ENCODE data around the gene ALPK3. TPM values are rescaled to one million over a fixed set of nuclear protein-coding genes. Genes with fewer than 3 reads are reported as not detected.

ALPK3 gene
- polyA plus RNA-seq, 1 donor from 2014 or later = not detected

DNA sequence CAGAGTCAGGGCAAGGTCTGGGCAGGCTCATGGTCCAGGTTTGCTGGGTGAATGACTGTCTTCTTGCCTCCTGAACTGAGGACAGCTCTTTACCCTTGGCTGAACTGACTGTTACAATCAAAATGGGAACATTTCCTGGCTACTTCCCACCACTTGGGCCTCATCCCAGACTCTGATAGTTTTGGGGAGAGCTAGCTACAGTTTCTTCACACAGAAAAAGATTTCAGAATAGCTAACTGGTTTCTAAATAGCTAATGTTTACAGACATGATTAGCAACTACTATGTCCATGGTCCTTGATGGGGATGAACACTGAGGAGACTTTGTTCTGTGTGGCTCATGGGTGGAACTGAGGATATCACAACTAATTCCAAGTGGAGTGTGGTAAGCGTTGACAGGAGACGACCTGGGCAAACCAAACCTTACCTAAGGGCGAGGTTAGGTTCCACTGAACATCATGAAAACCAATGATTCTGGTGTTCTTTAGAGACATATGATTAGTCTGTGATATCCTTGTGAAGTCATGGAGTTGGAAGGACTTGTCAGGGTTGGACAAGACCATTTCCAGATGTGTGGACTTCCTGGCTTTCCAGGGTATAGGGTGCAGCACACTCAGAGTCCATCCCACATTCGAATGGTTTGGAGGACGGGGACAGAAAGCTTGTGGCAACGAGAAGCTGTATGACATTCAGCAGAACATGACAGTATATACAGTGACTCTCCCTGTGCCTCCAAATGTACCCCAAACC, 7.3 kb downstream of the ALPK3 start:
- H3K4me1 Mint-ChIP-seq = no peaks in the 10 kb centered on the region
- peaks cover 2% of the 10 kb centered on the region for H3K27me3 Mint-ChIP-seq
- no peak overlapping the region for H3K4me3 Mint-ChIP-seq
- no peak overlapping the region for H3K27ac Mint-ChIP-seq
- no peaks in the 10 kb centered on the region for H3K9me3 Mint-ChIP-seq
- no peaks in the 10 kb centered on the region for H3K36me3 Mint-ChIP-seq

DNA sequence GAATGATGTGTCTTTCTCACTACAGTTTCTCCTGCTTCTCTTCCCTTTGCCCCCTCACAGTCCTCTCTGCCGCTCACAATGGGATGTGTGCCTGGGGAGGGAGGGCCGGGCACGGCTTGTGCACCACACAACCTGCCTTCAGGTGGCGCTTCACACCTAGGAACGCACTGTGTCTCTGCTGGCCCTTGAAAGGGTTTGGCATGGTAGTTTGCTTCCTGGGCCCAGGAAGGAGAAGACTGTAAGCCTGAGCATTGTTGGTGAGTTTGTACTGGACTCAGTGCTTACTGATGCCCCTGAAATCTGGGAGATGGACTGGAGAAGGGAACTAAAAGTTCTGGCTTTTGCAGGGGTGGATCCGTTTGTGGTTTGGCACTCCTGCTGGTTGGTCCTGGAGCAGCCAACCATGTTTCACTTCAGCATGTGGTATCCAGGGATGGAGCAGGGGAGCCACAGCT, 9.2 kb downstream of the ALPK3 start:
- Mint-ChIP-seq H3K4me1 (no peaks in the 10 kb centered on the region), H3K9me3 (no peaks in the 10 kb centered on the region), H3K27ac (no peak overlapping the region)

DNA sequence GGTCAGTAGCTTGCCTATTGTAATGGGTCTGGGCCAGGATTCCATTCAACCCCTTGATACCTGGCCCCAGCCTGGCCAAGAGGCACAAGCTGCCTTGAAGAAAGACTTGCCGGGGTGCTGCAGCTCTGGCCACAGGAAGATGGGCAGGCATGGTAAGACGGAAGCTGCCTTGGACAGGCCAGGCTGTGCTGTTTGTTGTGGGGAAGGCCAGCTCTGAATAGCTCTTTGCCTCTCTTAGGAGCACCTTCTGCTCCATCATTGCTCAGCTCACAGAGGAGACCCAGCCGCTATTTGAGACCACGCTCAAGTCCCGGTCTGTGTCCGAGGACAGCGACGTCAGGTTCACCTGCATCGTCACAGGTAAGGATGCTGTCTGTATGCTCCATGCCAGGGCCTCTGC, 10.1 kb downstream of the ALPK3 start:
- Mint-ChIP-seq H3K27ac (no peak overlapping the region), H3K9me3 (no peaks in the 10 kb centered on the region), H3K4me1 (no peaks in the 10 kb centered on the region), H3K27me3 (peaks cover 2% of the 10 kb centered on the region), H3K36me3 (no peaks in the 10 kb centered on the region), H3K4me3 (no peak overlapping the region)

More for the DNA sequence above, 9.2 kb downstream of the ALPK3 start:
- H3K36me3 Mint-ChIP-seq = no peaks in the 10 kb centered on the region
- H3K4me3 Mint-ChIP-seq = no peak overlapping the region
- H3K27me3 Mint-ChIP-seq = peaks cover 2% of the 10 kb centered on the region

DNA sequence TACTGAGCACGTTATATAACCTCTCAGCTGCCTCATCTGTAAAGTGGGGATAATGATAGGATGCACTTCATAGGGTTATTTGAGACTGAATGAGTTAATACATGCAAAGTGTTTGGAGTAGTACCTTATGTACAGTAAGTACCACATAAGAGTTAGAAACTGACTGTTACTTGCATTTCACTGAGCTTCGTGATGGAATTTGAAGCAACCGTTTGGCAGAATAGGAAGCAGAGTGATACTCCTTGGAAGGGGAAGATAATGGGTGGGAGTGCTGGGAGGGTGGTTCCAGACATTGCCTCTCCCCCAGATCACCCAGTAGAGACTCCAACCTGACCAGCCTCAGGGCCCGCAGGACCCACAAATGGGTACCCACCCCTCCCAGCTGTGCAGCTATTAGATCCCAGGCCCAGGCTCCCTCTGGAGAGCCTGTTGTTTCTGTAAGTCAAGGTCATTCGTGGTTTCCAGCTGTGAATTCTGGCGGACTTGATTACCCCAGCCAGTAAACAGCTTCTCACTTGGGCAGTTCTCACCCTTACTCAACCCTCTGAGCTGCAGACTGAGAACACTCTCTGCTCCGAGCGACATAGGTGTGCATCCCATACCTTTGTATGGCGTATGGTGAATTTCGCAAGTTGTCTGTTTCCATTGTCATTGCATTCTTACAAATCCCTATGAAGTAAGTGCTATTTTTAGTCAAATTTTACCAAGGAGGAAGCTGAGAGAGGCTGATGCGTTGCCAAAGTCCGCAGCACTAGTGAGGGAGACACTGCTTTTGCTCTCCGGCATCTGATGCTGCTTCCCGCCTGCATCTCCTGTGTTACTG, 11.1 kb downstream of the ALPK3 start:
- peak overlapping the region in 1 of 4 donors; percentile 25 for H3K4me3 Mint-ChIP-seq

DNA sequence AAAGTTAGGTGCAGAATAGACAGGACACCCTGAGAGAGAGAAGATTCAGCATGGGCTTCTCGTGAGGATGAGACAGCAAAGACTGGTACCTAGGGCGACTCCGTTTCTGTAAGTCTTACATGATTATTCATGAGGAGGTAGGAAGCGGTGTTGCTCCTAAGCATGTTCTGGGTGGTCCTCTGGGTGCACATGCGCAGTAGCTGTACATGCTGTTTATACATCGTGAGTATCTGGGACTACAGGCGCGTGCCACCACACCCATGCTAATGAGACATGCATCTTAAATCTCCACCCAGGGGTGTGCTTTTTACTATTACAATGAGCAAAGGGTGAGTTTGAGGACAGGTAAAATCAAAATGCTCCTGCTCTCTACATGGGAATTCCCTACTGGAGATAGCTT, 12.3 kb downstream of the ALPK3 start:
- H3K9me3 Mint-ChIP-seq = no peaks in the 10 kb centered on the region
- H3K27me3 Mint-ChIP-seq = peaks cover 6% of the 10 kb centered on the region
- no peaks in the 10 kb centered on the region for H3K36me3 Mint-ChIP-seq
- no peaks in the 10 kb centered on the region for H3K4me1 Mint-ChIP-seq
- H3K27ac Mint-ChIP-seq = no peak overlapping the region
- no peak overlapping the region for H3K4me3 Mint-ChIP-seq

More for the DNA sequence above, 11.1 kb downstream of the ALPK3 start:
- no peaks in the 10 kb centered on the region for H3K4me1 Mint-ChIP-seq
- peaks cover 2% of the 10 kb centered on the region for H3K27me3 Mint-ChIP-seq
- no peak overlapping the region for H3K27ac Mint-ChIP-seq
- no peaks in the 10 kb centered on the region for H3K9me3 Mint-ChIP-seq
- no peaks in the 10 kb centered on the region for H3K36me3 Mint-ChIP-seq

DNA sequence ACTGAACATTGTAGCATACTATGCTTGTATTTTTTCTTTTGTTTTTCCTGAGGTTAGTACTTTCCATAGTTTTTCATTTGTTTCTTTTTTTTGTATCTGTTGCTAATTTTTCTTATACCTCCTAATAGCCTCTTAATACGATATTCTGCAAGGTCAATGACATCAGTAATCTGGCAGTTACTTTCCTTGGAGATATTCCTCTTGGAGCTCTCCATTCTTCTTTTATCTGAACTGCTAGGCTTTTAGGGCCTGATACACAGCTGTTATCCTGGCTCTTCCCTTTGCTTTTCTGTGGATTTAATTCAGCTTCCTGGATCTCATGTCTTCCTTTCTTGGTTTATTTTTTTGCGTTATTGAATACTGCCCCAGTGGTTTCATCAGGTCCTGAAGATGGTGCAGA, 12.9 kb downstream of the ALPK3 start:
- Mint-ChIP-seq H3K4me3 (no peak overlapping the region), H3K27me3 (peaks cover 6% of the 10 kb centered on the region), H3K27ac (no peak overlapping the region), H3K36me3 (no peaks in the 10 kb centered on the region), H3K4me1 (no peaks in the 10 kb centered on the region), H3K9me3 (no peaks in the 10 kb centered on the region)

DNA sequence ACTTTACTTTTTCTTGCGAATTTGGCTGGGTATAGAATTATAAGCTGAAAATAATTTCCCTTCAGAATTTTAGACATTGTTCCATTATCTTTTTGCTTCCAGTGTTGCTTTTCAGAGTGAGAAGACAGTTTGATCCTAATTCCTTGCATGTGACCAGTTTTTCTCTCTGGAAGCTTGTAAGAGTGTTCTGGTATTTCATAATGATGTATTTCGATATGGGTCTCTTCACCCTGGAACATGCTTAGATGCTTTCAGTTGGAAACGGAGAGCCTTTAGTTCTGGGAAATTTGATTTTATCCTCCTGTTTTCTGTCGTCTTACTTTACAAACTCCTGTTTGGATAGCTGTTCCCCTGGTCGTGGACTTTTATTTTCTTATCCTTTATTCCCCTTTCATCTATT, 13.9 kb downstream of the ALPK3 start:
- Mint-ChIP-seq H3K4me3 (no peak overlapping the region), H3K9me3 (no peaks in the 10 kb centered on the region), H3K27ac (peak overlapping the region in 1 of 3 donors; percentile 51), H3K4me1 (no peaks in the 10 kb centered on the region), H3K27me3 (peaks cover 10% of the 10 kb centered on the region), H3K36me3 (peaks cover 2% of the 10 kb centered on the region)

DNA sequence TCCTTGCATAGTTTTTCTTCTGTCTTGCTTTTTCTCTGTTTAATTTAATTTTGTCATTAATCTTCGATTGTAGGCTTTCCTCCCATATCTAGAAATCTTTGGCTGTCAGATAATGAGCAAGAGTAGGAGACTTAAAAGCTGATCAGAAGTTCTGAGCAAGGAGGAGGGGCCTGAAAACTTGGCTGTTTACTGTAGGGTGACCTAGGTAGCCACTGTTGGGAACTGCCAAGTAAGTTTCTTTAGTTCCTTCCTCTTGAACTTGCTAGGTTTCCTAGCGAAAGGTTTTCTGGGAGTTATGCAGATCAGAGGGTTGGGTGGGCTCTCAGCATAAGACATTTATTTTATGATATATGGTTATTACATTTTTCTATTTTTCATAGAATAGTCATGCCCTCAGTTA, 14.5 kb downstream of the ALPK3 start:
- Mint-ChIP-seq H3K9me3 (no peaks in the 10 kb centered on the region), H3K4me1 (no peaks in the 10 kb centered on the region), H3K27ac (peak overlapping the region in 1 of 3 donors; percentile 51), H3K27me3 (peaks cover 13% of the 10 kb centered on the region), H3K36me3 (peaks cover 2% of the 10 kb centered on the region), H3K4me3 (no peak overlapping the region)

DNA sequence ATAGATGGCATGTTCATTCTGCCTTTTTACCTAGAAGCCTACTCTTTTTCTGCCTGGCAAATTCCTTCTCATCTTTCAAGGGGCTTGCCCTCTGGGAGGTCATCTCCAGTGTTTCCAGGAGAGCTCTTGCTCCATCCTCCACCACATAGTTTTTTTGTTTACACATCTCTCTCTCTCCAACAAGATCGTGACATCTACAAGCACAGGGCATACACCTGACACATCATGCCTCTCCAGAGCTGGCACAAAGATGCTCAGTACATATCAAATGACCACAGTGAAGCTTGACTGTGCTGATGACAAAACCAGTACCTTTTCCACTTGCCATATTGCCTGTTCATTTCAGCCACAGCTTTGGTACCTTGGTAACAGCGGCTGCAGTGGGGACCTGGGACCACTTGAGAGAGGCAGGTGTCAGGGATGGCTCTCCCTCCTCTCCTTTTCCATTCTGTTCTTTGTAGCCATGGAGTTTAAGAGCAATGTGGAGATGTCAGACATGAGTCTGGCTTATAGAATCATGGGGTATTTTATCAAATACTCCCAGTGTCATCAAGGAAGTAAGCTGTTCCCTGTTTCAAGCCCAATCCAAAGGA, 15.4 kb downstream of the ALPK3 start:
- Mint-ChIP-seq H3K27me3 (peaks cover 15% of the 10 kb centered on the region), H3K9me3 (no peaks in the 10 kb centered on the region), H3K4me3 (no peak overlapping the region), H3K36me3 (peaks cover 2% of the 10 kb centered on the region), H3K27ac (no peak overlapping the region), H3K4me1 (no peaks in the 10 kb centered on the region)

DNA sequence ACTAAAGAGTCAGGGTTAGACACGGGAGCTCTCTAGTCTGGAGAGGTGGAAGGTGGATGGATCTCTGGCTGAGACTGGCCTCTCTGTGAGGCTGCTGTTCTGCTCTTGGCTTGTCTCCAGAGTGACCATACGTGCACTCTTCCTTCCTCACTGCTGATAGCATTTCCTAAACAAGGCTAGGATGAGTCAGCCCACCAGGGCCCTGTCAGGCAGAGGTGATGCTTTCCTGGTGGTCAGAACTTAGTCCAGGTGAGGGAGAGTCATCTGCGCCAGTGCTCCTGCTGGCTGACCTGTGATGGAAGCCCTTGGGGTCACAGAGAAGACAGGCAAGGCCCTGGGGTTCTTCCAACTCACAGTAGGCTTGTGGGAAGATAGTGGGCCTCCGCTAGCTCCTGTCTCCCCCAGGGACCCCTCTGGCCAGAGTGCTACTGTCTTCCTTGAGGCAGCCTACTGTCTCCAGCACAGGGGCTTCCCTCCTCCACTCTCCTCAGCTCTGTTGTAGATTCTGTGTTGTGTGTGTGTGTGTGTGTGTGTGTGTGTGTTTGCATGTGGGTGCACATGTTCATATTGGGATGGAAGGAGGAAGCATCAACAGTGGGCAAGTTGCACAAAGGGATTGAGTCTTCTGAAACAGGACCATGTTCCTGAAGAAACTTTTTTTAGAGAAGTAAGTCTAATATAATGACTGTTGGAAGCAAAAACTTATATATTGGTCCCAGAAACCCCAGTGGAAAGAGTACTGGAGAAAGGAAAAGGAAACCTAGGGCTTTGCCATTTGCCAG, 16.5 kb downstream of the ALPK3 start:
- Mint-ChIP-seq H3K27ac (no peak overlapping the region), H3K4me1 (no peaks in the 10 kb centered on the region), H3K9me3 (no peaks in the 10 kb centered on the region), H3K36me3 (peaks cover 2% of the 10 kb centered on the region), H3K4me3 (no peak overlapping the region), H3K27me3 (peaks cover 18% of the 10 kb centered on the region)

DNA sequence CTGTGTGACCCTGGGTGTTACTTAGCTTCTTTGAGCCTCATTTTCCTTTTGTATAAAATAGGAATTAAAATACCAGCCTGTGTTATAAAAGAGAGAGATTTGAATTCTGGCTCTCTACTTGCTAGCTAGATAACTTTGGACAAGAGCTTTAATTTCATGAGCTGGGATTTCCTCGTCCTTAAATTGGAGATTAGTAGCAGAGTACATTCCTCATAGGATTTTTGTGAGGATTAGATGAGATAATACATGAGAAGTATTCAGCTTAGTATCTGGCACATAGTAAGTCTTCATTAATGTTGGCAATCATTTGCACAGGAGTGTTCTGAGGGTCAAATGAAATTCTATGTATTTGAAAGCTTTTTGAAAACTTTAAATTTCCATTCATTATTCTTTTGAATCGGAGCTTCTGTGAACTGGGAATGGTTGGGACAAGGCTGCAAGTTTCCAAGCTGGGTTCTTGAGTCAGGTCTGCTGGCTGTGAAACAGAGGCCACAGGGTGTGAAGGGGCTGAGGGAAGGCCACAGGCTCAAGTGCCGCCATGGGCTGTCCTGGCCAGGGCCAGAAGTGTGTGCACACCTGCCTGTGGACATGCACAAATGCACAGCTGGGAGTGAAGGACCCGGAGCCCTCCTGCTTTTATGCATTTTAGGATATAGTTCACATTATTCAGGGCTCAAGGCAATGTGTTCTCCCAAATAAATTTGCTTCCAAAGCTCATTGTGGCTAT, 17.2 kb downstream of the ALPK3 start:
- H3K4me3 Mint-ChIP-seq = no peak overlapping the region
- no peaks in the 10 kb centered on the region for H3K4me1 Mint-ChIP-seq
- H3K27ac Mint-ChIP-seq = no peak overlapping the region
- peaks cover 2% of the 10 kb centered on the region for H3K36me3 Mint-ChIP-seq
- H3K9me3 Mint-ChIP-seq = no peaks in the 10 kb centered on the region
- peaks cover 18% of the 10 kb centered on the region for H3K27me3 Mint-ChIP-seq

DNA sequence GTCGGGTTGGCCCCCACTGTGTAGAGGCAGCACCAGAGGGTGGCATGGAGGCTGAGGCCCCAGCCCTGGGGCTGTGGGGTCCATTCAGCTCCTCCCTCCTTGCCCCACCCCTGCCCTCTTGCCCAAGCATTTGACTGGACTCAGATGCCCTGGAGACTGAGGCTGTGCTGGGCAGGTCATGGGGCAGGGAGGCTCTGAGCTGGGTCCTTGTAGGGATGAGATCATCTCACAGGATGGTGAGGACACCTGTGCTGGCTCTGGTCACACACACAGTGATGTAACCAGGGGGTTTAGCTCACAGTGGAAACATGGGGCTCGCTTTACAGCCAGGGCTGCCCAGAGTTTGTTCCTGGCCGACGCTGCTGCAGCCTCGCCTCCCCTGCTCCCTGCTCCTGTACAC, 17.8 kb downstream of the ALPK3 start:
- H3K36me3 Mint-ChIP-seq = peaks cover 2% of the 10 kb centered on the region
- H3K27me3 Mint-ChIP-seq = peaks cover 18% of the 10 kb centered on the region
- no peak overlapping the region for H3K27ac Mint-ChIP-seq
- no peaks in the 10 kb centered on the region for H3K9me3 Mint-ChIP-seq
- H3K4me1 Mint-ChIP-seq = no peaks in the 10 kb centered on the region
- no peak overlapping the region for H3K4me3 Mint-ChIP-seq

DNA sequence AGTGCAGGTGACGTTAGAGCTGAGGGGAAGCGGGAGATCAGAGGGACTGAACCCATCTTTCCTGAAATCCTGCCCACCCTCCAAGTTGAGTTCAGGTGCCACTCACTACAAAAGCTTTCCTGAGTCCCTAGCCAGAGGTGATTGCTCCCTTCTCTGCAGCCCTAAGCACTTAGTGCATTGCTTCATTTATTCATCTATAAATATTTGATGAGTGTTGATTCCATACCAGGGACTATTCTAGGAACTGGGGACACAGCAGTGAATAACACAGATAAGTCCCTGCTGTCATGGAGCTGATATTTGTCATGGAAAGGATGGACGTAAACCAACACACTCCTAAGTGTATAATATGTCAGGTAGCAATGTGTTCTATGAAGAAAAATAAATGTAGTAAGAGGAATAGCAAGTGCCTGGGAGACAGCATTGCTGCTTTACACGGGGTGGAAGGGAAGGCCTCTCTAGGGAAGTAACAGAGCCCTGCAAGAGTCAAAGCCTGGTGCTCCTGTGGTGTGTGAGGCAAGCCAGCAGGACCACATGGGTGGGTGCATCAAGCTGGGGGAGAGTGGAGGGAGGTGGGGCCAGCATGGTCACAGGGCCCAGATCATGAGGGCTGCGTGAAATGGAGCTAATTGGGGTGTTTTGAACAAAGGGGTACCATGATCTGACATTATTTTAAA, 18.6 kb downstream of the ALPK3 start:
- no peak overlapping the region for H3K4me3 Mint-ChIP-seq
- peaks cover 18% of the 10 kb centered on the region for H3K27me3 Mint-ChIP-seq
- H3K27ac Mint-ChIP-seq = no peak overlapping the region
- H3K9me3 Mint-ChIP-seq = no peaks in the 10 kb centered on the region
- no peaks in the 10 kb centered on the region for H3K4me1 Mint-ChIP-seq
- peaks cover 2% of the 10 kb centered on the region for H3K36me3 Mint-ChIP-seq

DNA sequence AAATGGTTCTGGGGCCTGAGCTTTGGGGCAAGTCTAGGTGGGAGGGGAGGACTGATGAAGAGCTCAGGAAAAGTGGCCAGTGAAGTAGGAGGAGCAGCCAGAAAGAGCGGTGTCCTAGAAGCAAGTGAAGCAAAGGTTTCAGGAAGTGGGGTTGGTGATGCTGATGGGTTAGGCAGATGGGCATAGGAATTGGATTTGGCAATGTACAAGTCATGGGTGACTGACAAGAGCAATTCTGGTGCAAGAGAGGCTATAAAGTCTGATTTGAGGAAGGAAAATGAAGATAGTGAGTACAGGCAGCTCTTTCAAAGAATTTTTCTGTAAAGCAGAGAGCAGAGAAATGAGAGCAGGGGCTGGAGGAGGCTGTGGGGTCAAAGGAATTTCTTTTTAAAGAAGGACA, 19.7 kb downstream of the ALPK3 start:
- H3K27ac Mint-ChIP-seq = no peak overlapping the region
- no peak overlapping the region for H3K4me3 Mint-ChIP-seq
- H3K4me1 Mint-ChIP-seq = no peaks in the 10 kb centered on the region
- peaks cover 18% of the 10 kb centered on the region for H3K27me3 Mint-ChIP-seq
- peaks cover 2% of the 10 kb centered on the region for H3K36me3 Mint-ChIP-seq
- H3K9me3 Mint-ChIP-seq = no peaks in the 10 kb centered on the region
